HepG2 (cell line): ENCODE data around the gene ZNF416. TPM values are rescaled to one million over a fixed set of nuclear protein-coding genes. Genes with fewer than 3 reads are reported as not detected.

ENCODE experiments used
- AFF4 ChIP-seq: sonication (generic); formaldehyde crosslinking; IDR thresholded peaks from 2 replicates; pipeline ENCODE4 v1.4.0; 2020; ENCODE audit warnings: missing genetic modification reagents
- DR1 ChIP-seq: sonication (generic); formaldehyde crosslinking; IDR thresholded peaks from 2 replicates; pipeline ENCODE4 v1.8.0; 2021; ENCODE audit warnings: mild to moderate bottlenecking, missing genetic modification reagents, inconsistent platforms
- ELF4 ChIP-seq: sonication (generic); formaldehyde crosslinking; IDR thresholded peaks from 2 replicates; pipeline ENCODE4 v1.5.0; 2020; ENCODE audit warnings: missing genetic modification reagents, mild to moderate bottlenecking, moderate library complexity, borderline replicate concordance
- ETV6 ChIP-seq: sonication (generic); formaldehyde crosslinking; conservative IDR thresholded peaks from 2 replicates; pipeline ENCODE4 v1.4.0; 2020; ENCODE audit warnings: missing genetic modification reagents
- HMGA1 ChIP-seq: sonication (generic); formaldehyde crosslinking; conservative IDR thresholded peaks from 2 replicates; pipeline ENCODE4 v1.4.0; 2020; ENCODE audit warnings: missing genetic modification reagents
- JUNB ChIP-seq: sonication (generic); formaldehyde crosslinking; IDR thresholded peaks from 2 replicates; pipeline ENCODE4 v1.8.0; 2022; ENCODE audit warnings: missing genetic modification reagents, mild to moderate bottlenecking, borderline replicate concordance
- MTERF4 ChIP-seq: sonication (generic); formaldehyde crosslinking; IDR thresholded peaks from 2 replicates; pipeline ENCODE4 v1.8.0; 2023; ENCODE audit warnings: mild to moderate bottlenecking, missing genetic modification reagents
- NFE2L2 ChIP-seq: fragments of 150-350 bp; IDR thresholded peaks from 2 replicates; pipeline ENCODE4 v1.6.1; 2014; ENCODE audit warnings: low read length
- RAD21 ChIP-seq: fragments of 450-650 bp; formaldehyde crosslinking; IDR thresholded peaks from 2 replicates; pipeline ENCODE4 v1.5.0; 2020; ENCODE audit warnings: mild to moderate bottlenecking
- TAF15 ChIP-seq: fragments of 200-400 bp; formaldehyde crosslinking; IDR thresholded peaks from one replicate; pipeline ENCODE4 v1.6.1; 2018; ENCODE audit warnings: mild to moderate bottlenecking, low read depth, low read length; ENCODE audit not compliant: poor library complexity, severe bottlenecking
- ZMAT3 ChIP-seq: sonication (generic); formaldehyde crosslinking; conservative IDR thresholded peaks from 2 replicates; pipeline ENCODE4 v1.7.0; 2021; ENCODE audit warnings: missing genetic modification reagents
- ZNF18 ChIP-seq: sonication (generic); formaldehyde crosslinking; IDR thresholded peaks from 2 replicates; pipeline ENCODE4 v1.8.0; 2022; ENCODE audit warnings: mild to moderate bottlenecking, missing genetic modification reagents; ENCODE audit not compliant: insufficient replicate concordance
- ZNF253 ChIP-seq: sonication (generic); formaldehyde crosslinking; IDR thresholded peaks from 2 replicates; pipeline ENCODE4 v1.8.0; 2022; ENCODE audit warnings: mild to moderate bottlenecking, missing genetic modification reagents, borderline replicate concordance
- ZNF350 ChIP-seq: sonication (generic); formaldehyde crosslinking; IDR thresholded peaks from 2 replicates; pipeline ENCODE4 v1.4.0; 2020; ENCODE audit warnings: mild to moderate bottlenecking, low read depth, missing genetic modification reagents, borderline replicate concordance
- ZNF609 ChIP-seq: sonication (generic); formaldehyde crosslinking; IDR thresholded peaks from 2 replicates; pipeline ENCODE4 v1.4.0; 2020; ENCODE audit warnings: mild to moderate bottlenecking, missing genetic modification reagents, borderline replicate concordance
- ZNF652 ChIP-seq: IDR thresholded peaks from 2 replicates; pipeline ENCODE4 v1.6.1; 2016; ENCODE audit warnings: low read depth, borderline replicate concordance
- ZNF839 ChIP-seq: sonication (generic); formaldehyde crosslinking; IDR thresholded peaks from 2 replicates; pipeline ENCODE4 v1.4.0; 2020; ENCODE audit warnings: missing genetic modification reagents, mild to moderate bottlenecking, borderline replicate concordance
- polyA plus RNA-seq, 8 experiments: library from polyadenylated mRNA; depleted of rRNA in 3 of 8; stranded (reverse) in 7 of 8; unstranded in 1 of 8; fragments of >200 nt; fragmentation: Illumina TruSeq in 4 of 8; extraction: Trizol in 4 of 8; gene quantifications; 2 replicates each; pipeline versions ENCODE4 v1.2.1 to v1.2.3, GENCODE V29; 2011 to 2016; ENCODE audit warnings: low read depth in 4 of 8, missing spikeins in 1 of 8, mixed read lengths in 1 of 8; ENCODE audit not compliant: insufficient read depth in 1 of 8
- total RNA-seq, 5 experiments: library from RNA; depleted of rRNA; stranded (reverse); fragments of >200 nt; fragmentation: Illumina TruSeq; extraction: Trizol; gene quantifications; 2 replicates each; pipeline ENCODE4 v1.2.3, GENCODE V29; 2016; ENCODE audit warnings: low read depth in 1 of 5

The ZNF416 gene
- total and polyA plus RNA-seq, 2 of the 13 experiments (the other 11 are each of a cell fraction or from before 2014, with no cell fraction given) = 1.5 to 5.3 TPM

GRCh38 chr19:57583521-57584416 lies 5.1 kb upstream of the ZNF416 start, which contains the start of gene ZIK1 (continued):
- TF ChIP-seq HMGA1 (no peak), ZNF609 (CRISPR knock-in tag) (no peak), ELF4 (CRISPR knock-in tag) (no peak), RAD21 (CRISPR knock-in tag) (no peak), ZNF253 (no peak), ZNF839 (CRISPR knock-in tag) (no peak), TAF15 (no peak), ZNF652 (CRISPR knock-in tag) (no peak), JUNB (CRISPR knock-in tag) (no peak), AFF4 (CRISPR knock-in tag) (no peak), DR1 (CRISPR knock-in tag) (no peak), NFE2L2 (no peak), ZNF18 (CRISPR knock-in tag) (no peak), ETV6 (CRISPR knock-in tag) (no peak), MTERF4 (CRISPR knock-in tag) (no peak), ZNF350 (CRISPR knock-in tag) (no peak), ZMAT3 (CRISPR knock-in tag) (no peak)
